GM18517 (cell line): ENCODE measurements around the gene BAX.

Experiments
- ATAC-seq: cut with Tn5 transposase; IDR thresholded peaks from one replicate; pipeline ENCODE4 v1.9.1; 2021; ENCODE audit warnings: mild to moderate bottlenecking, moderate library complexity; ENCODE audit not compliant: unreplicated experiment

BAX gene

GRCh38 chr19:48977061-48977460, 22.4 kb downstream of the BAX start:
- no peak for ATAC-seq

- no peak for ATAC-seq
Measured at GRCh38 chr19:48982280-48982679, 27.6 kb downstream of the BAX start.

- no peak for ATAC-seq
Measured at GRCh38 chr19:48985711-48986110, 31.0 kb downstream of the BAX start.

- ATAC-seq: no peak
Measured at GRCh38 chr19:48986211-48986610, 31.5 kb downstream of the BAX start.

- ATAC-seq: no peak
Measured at GRCh38 chr19:48987323-48987722, 32.6 kb downstream of the BAX start.

- no peak for ATAC-seq
Measured at GRCh38 chr19:48988286-48988685, 33.6 kb downstream of the BAX start.

GRCh38 chr19:48988860-48989259, 34.2 kb downstream of the BAX start:
- no peak for ATAC-seq

GRCh38 chr19:48989701-48990291, 35.1 kb downstream of the BAX start:
- ATAC-seq: no peak

GRCh38 chr19:48990400-48990799, 35.7 kb downstream of the BAX start:
- no peak for ATAC-seq

GRCh38 chr19:48991011-48991609, 36.4 kb downstream of the BAX start:
- no peak for ATAC-seq

GRCh38 chr19:48991873-48992580, 37.4 kb downstream of the BAX start:
- no peak for ATAC-seq

- no peak for ATAC-seq
Measured at GRCh38 chr19:48992581-48993174, 38.0 kb downstream of the BAX start.

- ATAC-seq: peak; percentile 87
Measured at GRCh38 chr19:48993175-48994034, 38.7 kb downstream of the BAX start, which contains the start of the genes GYS1 and RUVBL2. GYS1 (minus strand) TSS chr19:48993309; CDS start chr19:48993112, 197 bp downstream. RUVBL2 (plus strand) TSS chr19:48993887; CDS start chr19:48993912, 25 bp downstream.

GRCh38 chr19:48994035-48994386, 39.3 kb downstream of the BAX start:
- no peak for ATAC-seq

GRCh38 chr19:48997972-48998371, 43.3 kb downstream of the BAX start:
- ATAC-seq: no peak

- no peak for ATAC-seq
Measured at GRCh38 chr19:48999481-49000325, 45.0 kb downstream of the BAX start.

GRCh38 chr19:49004133-49004532, 49.5 kb downstream of the BAX start:
- no peak for ATAC-seq

- no peak for ATAC-seq
Measured at GRCh38 chr19:49004964-49005614, 50.4 kb downstream of the BAX start.

GRCh38 chr19:49006905-49007304, 52.2 kb downstream of the BAX start:
- no peak for ATAC-seq
